ENCODE measurements around the gene TEAD4.
"Not testable (repeated sequence)": the region's sequence is repeated elsewhere in the genome, so short reads cannot be mapped to it uniquely, and the experiment has no call there.

The TEAD4 gene

GRCh38 chr12:3048540-3048939 is 89.3 kb downstream of the TEAD4 start:
- no peak for DNase-seq (ENCODE audit: low read depth in 2 of 2)

- no peak for DNase-seq (ENCODE audit: low read depth in 2 of 2)
Measured at GRCh38 chr12:3049176-3049575, 90.0 kb downstream of the TEAD4 start.

DNA sequence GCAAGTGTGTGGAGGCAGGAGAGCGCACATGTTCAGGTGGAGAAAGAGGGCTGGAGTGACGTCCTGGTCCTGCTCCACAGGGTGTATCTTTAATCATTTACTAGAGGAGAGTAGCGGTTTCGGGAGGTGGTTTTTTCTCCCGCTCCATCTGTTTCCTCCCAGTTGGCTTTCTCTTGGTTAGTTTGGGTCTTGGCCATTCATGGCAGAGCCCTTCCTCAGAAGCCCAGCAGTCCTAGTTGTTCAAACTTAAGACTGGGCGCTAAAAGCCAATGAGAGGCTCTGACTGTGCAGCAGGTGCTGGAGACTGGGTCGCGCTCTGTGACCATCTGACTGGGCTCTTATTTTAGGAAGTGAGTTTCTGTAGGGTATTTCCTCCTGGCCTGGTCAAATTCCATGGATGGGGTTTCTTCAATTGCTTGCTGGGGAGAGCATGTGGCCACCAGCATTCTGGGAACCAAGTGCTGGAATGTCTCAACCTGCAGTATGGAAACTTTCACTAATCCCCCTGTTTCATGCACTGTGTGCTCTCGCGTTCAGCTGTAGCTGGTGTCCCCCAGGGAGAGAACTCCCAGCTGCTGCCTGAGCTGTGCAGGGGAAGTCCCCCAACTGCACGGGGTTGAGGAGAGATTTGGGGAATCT is 90.5 kb downstream of the TEAD4 start:
- DNase-seq (ENCODE audit: low read depth in 2 of 2), result no peak

- no peak for DNase-seq (ENCODE audit: low read depth in 2 of 2)
Measured at GRCh38 chr12:3054374-3054773, 95.2 kb downstream of the TEAD4 start.

DNA sequence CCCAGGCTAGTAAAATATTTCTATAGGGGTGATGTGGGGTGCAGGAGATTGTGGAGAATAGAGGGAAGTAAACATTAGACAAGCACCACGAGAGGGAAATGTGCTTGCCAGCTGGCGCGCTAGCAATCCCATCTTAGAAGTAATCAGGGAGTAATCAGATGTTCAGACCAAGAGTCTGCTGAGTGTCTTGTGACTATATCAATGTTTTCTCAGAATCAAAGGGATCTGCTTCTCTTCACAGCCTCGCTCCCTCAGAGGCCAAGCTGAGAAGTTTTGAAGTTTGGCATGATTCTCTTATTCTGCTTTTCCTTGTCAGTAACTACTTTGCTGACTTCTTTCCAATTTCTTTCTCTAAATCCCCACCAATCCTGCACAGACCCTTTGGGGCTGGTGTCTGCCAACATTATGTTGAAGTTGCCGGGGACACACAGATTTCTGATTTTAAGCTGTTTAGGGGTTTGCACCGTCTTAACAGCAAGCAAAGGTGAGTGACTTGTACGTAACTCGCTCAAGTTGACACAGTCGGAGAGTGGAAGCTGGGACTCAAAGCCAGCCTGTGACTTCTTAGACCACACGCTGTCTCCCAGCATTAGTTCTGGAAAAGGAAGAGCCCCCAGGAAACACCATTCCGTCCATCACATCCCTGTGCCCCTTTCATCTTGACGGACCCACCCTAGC is 96.0 kb downstream of the TEAD4 start:
- no peak for DNase-seq (ENCODE audit: low read depth in 2 of 2)

GRCh38 chr12:3055704-3056467 is 96.7 kb downstream of the TEAD4 start:
- no peak for DNase-seq (ENCODE audit: low read depth in 2 of 2)

DNA sequence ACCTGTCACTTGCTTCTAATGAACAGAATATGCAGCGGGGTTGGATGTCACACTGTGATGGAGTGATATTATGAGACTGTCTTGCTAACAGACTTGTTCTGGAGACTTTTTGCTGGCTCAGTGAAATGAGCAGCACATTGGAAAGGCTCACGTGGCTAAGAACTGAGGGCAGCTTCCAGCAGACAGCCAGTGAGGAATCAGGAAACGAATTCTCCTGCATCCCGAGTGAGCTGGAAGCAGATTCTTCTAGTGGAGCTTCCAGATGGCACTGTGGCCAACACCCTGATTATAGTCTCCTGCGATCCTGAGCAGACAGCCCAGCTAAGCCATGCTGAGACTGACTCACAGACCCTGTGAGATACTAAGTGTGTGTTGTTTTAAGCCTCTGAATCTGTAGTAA is 101.9 kb downstream of the TEAD4 start:
- DNase-seq (ENCODE audit: low read depth in 2 of 2), result no peak

DNA sequence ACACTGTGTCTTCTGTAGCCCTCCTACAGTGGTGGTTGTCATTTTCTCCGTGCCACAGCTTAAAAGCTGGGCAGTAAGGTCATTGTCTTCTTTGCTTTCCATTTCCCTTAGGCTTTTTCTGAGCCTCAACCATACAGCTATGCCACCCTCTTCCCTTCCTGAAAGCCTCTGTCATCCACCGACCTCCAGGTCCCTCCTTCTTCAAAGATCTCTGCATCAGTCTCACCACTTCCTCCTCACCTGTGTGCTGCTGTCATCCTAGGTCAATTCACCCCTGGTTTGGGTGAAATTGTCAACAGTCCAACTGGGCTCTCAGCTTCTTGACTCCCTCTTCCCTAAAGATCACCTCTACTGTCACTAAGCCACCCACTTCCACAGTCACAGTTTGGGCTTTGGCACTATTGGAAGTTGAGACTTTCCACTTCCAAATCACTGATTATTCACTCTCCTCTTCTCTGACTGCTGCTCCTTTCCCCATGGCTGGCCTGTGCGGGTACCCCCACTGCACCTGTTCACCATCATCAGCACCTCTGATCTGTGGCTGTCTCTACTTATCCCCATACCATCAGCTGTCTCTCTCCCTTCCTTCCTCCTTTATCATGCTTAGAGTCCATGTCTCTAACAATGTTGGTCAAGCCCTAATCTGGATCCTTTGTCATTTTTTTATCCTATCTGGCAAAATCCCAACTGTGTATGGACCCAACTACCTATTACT is 102.5 kb downstream of the TEAD4 start:
- DNase-seq (ENCODE audit: low read depth in 2 of 2), result no peak

DNA sequence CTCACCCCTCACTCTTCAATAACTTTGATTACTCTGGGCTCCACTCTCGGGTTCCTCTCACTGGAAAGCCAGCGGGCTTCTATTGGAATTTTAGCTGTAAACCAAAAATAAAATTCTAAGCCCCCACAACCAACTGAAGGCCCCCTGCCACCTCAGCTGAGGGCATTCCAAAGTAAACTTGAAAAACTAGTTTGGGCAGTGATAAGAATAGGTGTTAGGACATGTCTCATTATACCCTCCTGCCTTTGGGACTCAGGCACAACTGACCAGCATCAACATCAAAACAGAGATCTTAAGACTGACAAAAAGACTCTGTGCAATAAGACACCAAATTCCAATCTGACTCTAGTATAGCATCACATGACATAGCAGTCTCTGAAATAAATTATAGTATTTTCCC is 106.1 kb downstream of the TEAD4 start:
- no peak for DNase-seq (ENCODE audit: low read depth in 2 of 2)

DNA sequence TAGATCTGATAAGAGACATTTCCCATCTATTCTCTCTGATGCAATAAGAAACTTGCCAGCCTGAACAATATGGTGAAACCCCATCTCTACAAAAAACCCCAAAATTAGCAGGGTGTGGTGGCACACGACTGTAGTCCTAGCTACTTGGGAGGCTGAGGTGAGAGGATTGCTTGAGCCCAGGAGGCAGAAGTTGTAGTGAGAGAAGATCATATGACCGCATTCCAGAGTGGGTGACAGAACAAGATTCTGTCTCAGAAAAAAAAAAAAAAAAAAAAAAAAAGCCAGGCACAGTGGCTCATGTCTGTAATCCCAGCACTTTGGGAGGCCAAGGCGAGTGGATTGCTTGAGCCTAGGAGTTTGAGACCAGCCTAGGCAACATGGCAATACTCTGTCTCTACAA is 106.6 kb downstream of the TEAD4 start:
- not testable (repeated sequence) for DNase-seq (ENCODE audit: low read depth in 2 of 2)

- DNase-seq (ENCODE audit: low read depth in 2 of 2), result no peak
Measured at GRCh38 chr12:3069714-3070113, 110.5 kb downstream of the TEAD4 start.

DNA sequence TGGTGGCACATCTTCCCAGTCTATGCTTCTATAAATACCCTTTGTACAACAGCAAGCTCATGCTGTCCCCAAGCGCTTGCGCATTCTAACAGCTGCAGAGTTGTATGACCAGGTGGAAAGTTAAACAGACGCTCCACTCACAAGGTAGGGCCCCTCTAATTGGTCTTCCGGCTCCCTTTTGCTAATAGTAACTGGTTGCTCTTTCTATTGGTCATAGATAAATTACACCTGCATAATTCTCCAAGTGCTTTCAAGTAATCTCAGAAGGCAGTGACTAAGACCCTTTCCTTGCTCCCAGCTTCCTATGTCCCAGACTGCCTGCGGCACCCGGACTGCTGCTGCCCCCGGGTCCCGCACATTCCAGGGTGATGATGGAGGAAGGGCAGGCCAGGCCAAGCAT is 111.9 kb downstream of the TEAD4 start:
- DNase-seq (ENCODE audit: low read depth in 2 of 2), result no peak

- no peak for DNase-seq (ENCODE audit: low read depth in 2 of 2)
Measured at GRCh38 chr12:3071710-3072109, 112.5 kb downstream of the TEAD4 start.

- DNase-seq (ENCODE audit: low read depth in 2 of 2), result peak; percentile 78 to 82
Measured at GRCh38 chr12:3073438-3074250, 114.4 kb downstream of the TEAD4 start.

- DNase-seq (ENCODE audit: low read depth in 2 of 2), result no peak
Measured at GRCh38 chr12:3075315-3075714, 116.1 kb downstream of the TEAD4 start.

- peak; percentile 49 to 50 for DNase-seq (ENCODE audit: low read depth in 2 of 2)
Measured at GRCh38 chr12:3076730-3077571, 117.8 kb downstream of the TEAD4 start, which contains the start of gene TSPAN9. TSS of gene TSPAN9 (plus strand) at chr12:3077379. CDS start at chr12:3201194, 123,815 bp downstream.

DNA sequence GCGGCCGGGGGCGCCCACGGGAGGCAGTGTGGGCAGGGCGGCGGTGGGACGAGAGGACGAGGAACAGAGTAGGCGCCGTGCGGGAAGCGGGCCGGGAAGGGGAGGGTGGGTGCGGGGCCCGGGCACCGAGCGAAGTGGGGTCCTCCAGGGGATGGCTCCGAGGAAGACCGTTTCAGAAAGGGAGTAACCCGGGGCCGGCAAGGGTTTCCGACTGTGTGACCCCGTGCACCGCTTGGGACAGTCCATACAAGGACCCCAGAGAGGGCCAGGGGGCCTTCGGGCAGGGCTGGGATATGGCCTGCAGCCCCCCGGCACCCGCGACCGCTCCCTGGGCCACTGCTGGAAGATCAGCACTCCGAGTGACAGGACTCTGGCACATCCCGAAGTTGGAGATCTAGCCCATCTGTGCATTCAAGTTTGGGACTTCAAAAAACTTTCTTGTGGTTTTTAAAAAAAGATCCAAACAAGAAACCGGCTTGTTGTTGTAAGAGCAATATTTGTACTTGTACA is 118.4 kb downstream of the TEAD4 start:
- DNase-seq (ENCODE audit: low read depth in 2 of 2), result peak in 1 of 2 donors; percentile 1

GRCh38 chr12:3078086-3078820 is 119.1 kb downstream of the TEAD4 start:
- no peak for DNase-seq (ENCODE audit: low read depth in 2 of 2)

GRCh38 chr12:3081091-3081490 is 121.9 kb downstream of the TEAD4 start:
- DNase-seq (ENCODE audit: low read depth in 2 of 2), result no peak

All from stimulated activated CD4-positive, alpha-beta T cell treated with anti-CD3 and anti-CD28 coated beads, Interleukin-4, amount 100 ng/mL, for 48 hours (primary cell).